D341Med (cell line): Measurements from ENCODE around the gene ZNF563.

ENCODE experiments used
- DNase-seq: peaks from one replicate; pipeline ENCODE4 v3.0.0; 2012; ENCODE audit warnings: low spot score

The ZNF563 gene

DNA sequence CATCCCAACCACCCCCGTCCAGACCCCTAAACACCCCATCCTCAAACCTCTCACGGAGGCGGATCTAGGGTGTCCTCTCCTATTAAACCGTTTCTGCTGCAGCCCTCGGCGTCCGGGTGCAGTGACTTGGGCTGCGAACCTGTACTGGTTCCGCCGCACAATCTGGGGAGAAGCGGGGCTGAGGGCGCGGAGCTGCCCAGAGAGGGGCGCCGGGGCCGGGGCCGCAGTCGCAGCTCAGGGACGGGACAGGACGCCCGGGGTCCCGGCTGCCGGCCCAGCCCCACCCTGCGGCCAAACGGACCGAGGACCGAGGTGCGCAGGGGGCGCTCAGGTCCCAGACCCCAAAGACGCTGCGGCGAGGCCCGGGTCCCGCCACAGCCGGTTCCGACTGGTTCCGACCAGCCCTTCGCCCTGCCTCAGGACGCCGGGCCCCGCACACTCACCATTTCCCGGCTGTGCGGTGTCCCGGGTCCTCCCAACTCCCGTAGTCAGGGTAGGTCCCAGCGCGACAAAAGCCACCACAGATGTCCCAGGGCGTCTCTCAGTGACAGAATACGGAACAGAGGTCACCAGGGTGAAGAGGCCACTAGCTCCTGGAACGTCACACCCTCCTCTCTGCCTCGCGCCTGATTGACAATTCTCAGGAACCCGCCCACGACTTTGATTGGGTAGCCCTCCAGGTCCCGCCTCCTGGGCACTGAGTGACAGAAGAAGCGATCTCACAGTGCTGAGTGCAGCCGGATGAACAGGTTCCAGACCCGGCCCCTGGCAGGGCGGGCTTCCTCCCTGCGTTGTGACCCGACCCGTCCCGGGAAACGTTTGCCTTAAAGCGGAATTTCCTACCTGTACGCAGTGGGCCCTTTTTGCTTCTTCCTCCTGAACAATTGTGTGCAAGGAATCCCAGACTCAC lies 38.9 kb downstream of the ZNF563 start, which contains the start of gene ZNF44:
Gene ZNF44, minus strand, starts transcription at position 635 of the 910 bp plus-strand sequence. Its CDS starts 189 bp downstream, at position 446.
- DNase-seq: peak; percentile 95

DNA sequence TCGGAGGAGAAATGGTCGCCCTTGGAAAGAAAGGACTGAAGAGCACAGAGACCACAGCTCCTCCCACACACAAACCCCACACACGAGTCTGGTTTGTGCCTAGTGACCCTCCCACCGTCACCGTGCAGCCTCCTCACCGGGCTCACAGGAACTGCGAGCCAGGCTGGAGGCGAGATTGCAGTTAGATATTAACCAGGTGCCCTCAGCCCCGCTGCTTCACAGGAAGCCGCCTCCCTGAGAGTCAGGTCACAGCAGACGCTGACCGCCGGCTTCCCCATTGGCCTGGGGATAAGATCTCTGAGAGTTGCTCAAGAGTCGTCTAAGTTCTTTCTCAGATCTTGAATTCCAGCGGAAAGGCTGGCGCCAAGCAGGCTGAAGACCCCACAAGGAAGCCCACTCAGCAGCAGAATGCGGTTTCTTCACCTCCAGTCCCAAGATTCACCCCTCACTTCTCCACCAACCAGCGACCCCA lies 39.6 kb downstream of the ZNF563 start:
- DNase-seq: peak; percentile 62

DNA sequence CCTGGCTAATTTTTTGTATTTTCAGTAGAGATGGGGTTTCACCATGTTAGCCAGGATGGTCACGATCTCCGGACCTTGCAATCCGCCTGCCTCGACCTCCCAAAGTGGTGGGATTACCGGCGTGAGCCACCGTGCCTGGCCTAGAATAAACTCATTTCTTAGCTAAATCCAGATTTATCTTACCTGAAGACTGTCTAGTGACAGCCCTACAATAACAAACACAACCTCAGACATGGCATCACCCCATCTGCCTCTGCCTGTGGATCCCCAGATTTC lies 43.7 kb downstream of the ZNF563 start:
- DNase-seq: no peak

DNA sequence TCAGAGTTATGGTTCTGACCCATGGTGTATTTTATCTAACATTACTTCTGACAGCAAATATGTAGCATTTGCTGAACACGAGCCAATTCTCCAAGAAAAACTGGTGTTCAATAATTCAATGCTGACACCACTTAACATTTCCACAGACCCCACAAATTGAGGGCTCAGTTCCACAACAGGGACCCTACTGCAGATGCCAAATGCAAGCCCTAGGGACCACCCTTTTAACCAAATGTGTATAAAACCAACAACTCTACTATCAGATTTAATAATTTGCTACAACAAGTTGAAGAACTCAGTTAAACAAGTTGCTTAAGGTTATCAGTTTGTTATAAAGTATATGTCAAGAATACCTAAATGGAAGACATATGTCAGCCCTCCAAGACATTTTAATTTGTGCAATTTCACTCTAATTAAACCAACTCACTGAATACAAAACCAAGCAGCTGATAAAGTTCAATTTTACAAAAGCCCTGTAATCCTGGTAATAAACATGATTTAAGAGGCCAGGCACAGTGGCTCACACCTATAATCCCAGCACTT lies 45.4 kb downstream of the ZNF563 start:
- DNase-seq: no peak

DNA sequence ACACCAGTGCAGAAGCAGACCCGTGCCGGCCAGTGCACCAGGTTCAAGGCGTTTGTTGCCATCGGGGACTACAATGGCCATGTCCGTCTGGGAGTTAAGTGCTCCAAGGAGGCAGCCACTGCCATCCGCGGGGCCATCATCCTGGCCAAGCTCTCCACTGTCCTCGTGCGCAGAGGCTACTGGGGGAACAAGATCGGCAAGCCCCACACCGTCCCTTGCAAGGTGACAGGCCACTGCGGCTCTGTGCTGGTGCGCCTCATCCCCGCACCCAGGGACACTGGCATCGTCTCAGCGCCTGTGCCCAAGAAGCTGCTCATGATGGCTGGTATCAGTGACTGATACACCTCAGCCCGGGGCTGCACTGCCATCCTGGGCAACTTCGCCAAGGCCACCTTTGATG lies 48.8 kb downstream of the ZNF563 start:
- DNase-seq: no peak

DNA sequence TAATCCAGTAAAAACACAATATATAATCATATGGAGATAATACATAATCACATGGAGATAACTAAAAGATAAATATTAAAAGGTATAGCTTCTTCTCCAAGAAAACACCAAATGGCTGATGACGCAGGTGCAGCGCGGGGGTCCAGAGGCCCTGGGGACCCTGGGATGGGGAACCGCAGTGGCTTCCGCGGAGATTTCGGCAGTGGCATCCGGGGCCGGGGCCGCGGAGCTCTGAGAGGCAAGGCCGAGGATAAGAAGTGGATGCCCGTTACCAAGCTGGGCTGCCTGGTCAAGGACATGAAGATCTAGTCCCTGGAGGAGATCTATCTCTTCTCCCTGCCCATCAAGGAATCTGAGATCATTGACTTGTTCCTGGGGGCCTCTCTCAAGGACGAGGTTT lies 49.2 kb downstream of the ZNF563 start:
- no peak for DNase-seq

DNA sequence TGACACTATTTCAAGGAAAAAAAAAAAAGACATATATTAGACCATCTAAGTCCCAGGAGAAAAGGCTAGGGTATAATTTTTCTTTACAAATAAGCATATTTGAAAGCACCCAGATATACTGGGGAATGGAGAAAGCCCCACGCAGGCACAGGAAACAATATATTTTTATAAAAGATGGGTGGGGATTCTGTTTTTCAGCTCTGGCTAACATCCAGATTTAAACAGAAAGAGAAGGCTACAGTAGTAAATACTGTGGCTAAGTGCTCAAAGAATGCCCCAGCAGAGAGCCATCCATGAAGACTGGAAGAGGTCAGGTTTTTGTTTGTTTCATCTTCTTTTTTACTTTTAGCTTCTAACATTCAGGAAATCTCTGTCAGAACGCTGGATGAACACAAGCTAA lies 54.7 kb downstream of the ZNF563 start:
- no peak for DNase-seq

DNA sequence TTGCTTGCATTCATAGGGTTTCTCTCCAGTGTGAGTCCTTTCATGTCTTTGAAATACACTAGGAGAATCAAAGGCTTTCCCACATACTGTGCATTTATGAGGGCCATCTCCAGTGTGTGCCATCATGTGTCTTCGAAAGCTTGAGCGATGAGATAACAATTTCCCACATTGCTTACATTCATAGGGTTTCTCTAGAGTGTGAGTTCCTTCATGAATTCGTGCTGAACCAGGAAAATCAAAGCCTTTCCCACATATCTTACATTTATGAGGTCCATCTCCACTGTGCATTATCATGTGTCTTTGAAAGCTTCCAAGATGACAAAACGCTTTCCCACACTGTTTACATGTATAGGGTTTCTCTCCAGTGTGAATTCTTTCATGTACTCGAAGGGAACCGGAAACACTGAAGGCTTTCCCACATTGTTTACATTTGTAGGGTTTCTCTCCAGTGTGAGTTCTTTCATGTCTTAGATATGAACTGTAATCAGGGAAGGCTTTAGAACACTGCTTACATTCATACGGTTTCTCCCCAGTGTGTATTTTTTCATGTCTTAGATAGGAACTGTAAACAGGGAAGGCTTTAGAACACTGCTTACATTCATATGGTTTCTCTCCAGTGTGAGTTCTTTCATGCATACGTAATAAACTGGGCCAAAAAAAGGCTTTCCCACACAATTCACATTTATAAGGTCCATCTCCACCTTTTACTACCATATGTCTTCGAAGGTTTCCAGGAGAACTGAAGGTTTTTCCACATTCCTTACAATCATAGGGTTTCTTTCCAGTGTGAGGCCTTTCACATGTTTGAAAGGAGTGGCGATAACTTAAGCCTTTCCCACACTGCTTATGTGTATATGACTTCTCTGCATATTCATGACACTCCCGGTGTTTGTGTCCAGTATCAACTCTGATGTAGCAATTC lies 60.2 kb downstream of the ZNF563 start:
- no peak for DNase-seq

DNA sequence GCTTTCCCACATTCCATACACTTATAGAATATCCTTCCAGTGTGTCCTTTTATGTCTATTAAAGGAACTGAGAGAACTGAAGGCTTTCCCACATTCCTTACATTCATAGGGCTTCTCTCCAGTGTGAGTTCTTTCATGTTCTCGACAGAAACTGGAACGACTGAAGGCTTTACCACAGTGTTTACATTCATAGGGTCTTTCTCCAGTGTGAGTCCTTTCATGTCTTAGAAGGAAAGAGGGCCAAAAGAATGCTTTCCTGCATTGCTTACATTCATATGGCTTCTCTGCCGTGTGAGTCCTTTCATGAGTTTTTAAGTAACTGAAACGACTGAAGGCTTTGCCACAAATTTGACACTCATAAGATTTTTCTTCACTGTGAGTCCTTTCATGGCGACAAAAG lies 61.0 kb downstream of the ZNF563 start:
- DNase-seq: no peak

DNA sequence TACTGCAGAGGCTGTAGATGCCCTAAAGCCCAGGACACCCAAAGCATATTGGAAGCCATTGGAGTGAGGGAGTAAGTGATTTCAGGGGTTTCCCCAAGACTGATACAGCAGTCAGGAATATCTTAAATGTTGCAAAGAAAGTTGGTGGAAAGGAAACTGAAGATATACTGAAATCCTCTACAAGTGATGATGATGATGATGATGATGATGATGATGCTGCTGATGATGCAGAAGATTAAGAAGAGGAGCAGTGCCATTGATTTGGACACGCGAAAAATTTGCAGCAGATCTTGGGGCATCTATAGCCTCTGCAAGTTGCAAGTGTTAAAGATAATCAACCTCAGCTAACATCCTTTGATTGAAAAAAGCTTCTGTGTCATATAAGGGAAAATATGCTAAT lies 62.6 kb downstream of the ZNF563 start:
- DNase-seq: no peak
